Glomerular endothelial cell (primary cell): ENCODE measurements around the gene KDM1A. TPM values are rescaled to one million over a fixed set of nuclear protein-coding genes. Genes with fewer than 3 reads are reported as not detected.

Source experiments
- DNase-seq: peaks from one replicate; pipeline ENCODE4 v3.0.0-alpha.2; 2011; ENCODE audit warnings: low read depth, low spot score; ENCODE audit errors: extremely low read depth
- total RNA-seq: library from RNA; depleted of rRNA; stranded (reverse); fragments of >200 nt; gene quantifications from 2 replicates; pipeline ENCODE4 v1.2.3, GENCODE V29; 2015

KDM1A gene
- total RNA-seq, 1 donor from 2014 or later, result 87.9 TPM

GRCh38 chr1:23066075-23066474, 46.8 kb downstream of the KDM1A start:
- no peak for DNase-seq

GRCh38 chr1:23069149-23069548, 49.9 kb downstream of the KDM1A start:
- no peak for DNase-seq

GRCh38 chr1:23069675-23070074, 50.4 kb downstream of the KDM1A start:
- no peak for DNase-seq

GRCh38 chr1:23074012-23074411, 54.7 kb downstream of the KDM1A start:
- DNase-seq, result no peak

- DNase-seq, result no peak
Observed at GRCh38 chr1:23079025-23079424, 59.8 kb downstream of the KDM1A start.

GRCh38 chr1:23080885-23081284, 61.6 kb downstream of the KDM1A start:
- no peak for DNase-seq

- no peak for DNase-seq
Observed at GRCh38 chr1:23081376-23081775, 62.1 kb downstream of the KDM1A start.

GRCh38 chr1:23083714-23084480, 64.6 kb downstream of the KDM1A start:
- no peak for DNase-seq

GRCh38 chr1:23084880-23085279, 65.6 kb downstream of the KDM1A start:
- no peak for DNase-seq

GRCh38 chr1:23085696-23086095, 66.4 kb downstream of the KDM1A start:
- DNase-seq, result no peak

- no peak for DNase-seq
Observed at GRCh38 chr1:23088027-23088426, 68.8 kb downstream of the KDM1A start.

- DNase-seq, result no peak
Observed at GRCh38 chr1:23090056-23090455, 70.8 kb downstream of the KDM1A start.

GRCh38 chr1:23091545-23091944, 72.3 kb downstream of the KDM1A start:
- no peak for DNase-seq

GRCh38 chr1:23092447-23092846, 73.2 kb downstream of the KDM1A start:
- DNase-seq, result no peak

- no peak for DNase-seq
Observed at GRCh38 chr1:23097316-23097715, 78.0 kb downstream of the KDM1A start.

GRCh38 chr1:23098463-23099170, 79.3 kb downstream of the KDM1A start:
- peak; percentile 64 for DNase-seq

- DNase-seq, result no peak
Observed at GRCh38 chr1:23099171-23099536, 79.9 kb downstream of the KDM1A start.

GRCh38 chr1:23100074-23100748, 80.9 kb downstream of the KDM1A start:
- no peak for DNase-seq

- no peak for DNase-seq
Observed at GRCh38 chr1:23101101-23101827, 82.0 kb downstream of the KDM1A start.

- DNase-seq, result no peak
Observed at GRCh38 chr1:23101887-23102286, 82.6 kb downstream of the KDM1A start.

- DNase-seq, result no peak
Observed at GRCh38 chr1:23102289-23102688, 83.0 kb downstream of the KDM1A start.
